ENCODE data around the gene PHF2. TPM values are rescaled to one million over a fixed set of nuclear protein-coding genes. Genes with fewer than 3 reads are reported as not detected.

Gene PHF2
- total RNA-seq, 1 experiment from 2014 or later = 26.3 TPM

DNA sequence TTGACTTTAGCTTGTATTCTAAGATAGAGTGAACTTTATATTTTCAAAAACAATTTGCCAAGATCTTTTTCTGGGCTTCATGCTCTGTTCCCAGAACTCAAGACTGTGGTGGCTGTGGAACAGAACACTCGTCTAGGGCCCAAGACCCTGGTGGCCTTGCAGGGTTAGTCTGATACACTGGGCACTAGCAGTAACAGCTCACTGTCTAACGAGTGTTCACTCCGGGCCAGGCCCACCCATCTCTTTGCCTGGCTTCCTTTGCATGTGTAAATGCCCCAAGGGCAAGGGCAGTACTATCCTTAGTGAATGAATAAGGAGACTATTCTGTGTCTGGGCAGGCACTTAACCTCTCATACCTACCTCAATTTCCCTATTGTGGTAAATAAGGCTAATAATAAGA lies 47.4 kb downstream of the PHF2 start:
- no peaks in the 10 kb centered on the region for H4K20me1 ChIP-seq (ENCODE audit: insufficient read depth)
- no peak overlapping the region for H3K4me2 ChIP-seq
- 0 out of 2 replicates have a peak, but pooled peaks cover 12% of the 10 kb centered on the region for H3K79me2 ChIP-seq (ENCODE audit: low read depth)
- no peak overlapping the region for H3K4me3 ChIP-seq
- intact Hi-C loops (cut with micrococcal nuclease; ENCODE audit: unreplicated experiment) = no loop called here
- H3K9me3 ChIP-seq (ENCODE audit: insufficient read depth, low read depth) = peaks cover 5% of the 10 kb centered on the region
- H3K9me2 ChIP-seq (ENCODE audit: insufficient read depth) = no peaks in the 10 kb centered on the region
- no peaks in the 10 kb centered on the region for H3F3A ChIP-seq (ENCODE audit: insufficient read depth, low read depth)
- ChIA-PET CTCF (no interaction called here), POLR2A (ENCODE audit: unreplicated experiment) (no interaction called here)
- no peaks in the 10 kb centered on the region for H3K4me1 ChIP-seq (replicated peaks; ENCODE audit: insufficient read depth)
- no peak overlapping the region for H3K27ac ChIP-seq
- no peaks in the 10 kb centered on the region for H3K27me3 ChIP-seq (ENCODE audit: insufficient read depth, low read depth)
- no peaks in the 10 kb centered on the region for H3K36me3 ChIP-seq (ENCODE audit: low read depth)
- no TSS peak for BruUV-seq (replicated peaks)
- no peak overlapping the region for H2AFZ ChIP-seq
- no peak for DNase-seq
- TF ChIP-seq EZH2 (IDR thresholded peaks at IDR 0.05; ENCODE audit: low read depth) (no peak), CTCF (conservative IDR thresholded peaks at IDR 0.05) (no peak)

DNA sequence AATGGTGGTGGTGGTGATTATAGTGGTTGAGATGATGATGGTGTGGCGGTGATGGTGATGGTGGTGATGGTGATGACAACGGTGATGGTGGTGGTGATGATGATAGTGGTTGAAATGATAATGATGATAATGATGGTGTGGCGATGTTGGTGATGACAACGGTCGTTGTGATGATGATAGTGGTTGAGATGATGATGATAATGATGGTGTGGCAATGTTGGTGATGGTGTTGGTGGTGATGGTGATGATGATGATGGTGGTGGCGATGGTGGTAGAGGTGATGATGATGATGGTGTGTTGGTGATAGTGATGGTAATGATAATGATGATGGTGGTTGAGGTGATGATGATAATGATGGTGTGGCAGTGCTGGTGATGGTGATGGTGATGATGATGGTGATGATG lies 48.0 kb downstream of the PHF2 start:
- H3K79me2 ChIP-seq (ENCODE audit: low read depth) = 0 out of 2 replicates have a peak, but pooled peaks cover 12% of the 10 kb centered on the region

GRCh38 chr9:93624977-93625376 lies 48.6 kb downstream of the PHF2 start:
- POLR2A ChIA-PET (ENCODE audit: unreplicated experiment) = no interaction called here
- Histone ChIP-seq H3K36me3 (ENCODE audit: low read depth) (no peaks in the 10 kb centered on the region), H3F3A (ENCODE audit: insufficient read depth, low read depth) (no peaks in the 10 kb centered on the region), H3K4me3 (no peak overlapping the region), H3K9me2 (ENCODE audit: insufficient read depth) (no peaks in the 10 kb centered on the region), H4K20me1 (ENCODE audit: insufficient read depth) (no peaks in the 10 kb centered on the region), H3K9me3 (ENCODE audit: insufficient read depth, low read depth) (peaks cover 5% of the 10 kb centered on the region), H3K79me2 (ENCODE audit: low read depth) (0 out of 2 replicates have a peak, but pooled peaks cover 12% of the 10 kb centered on the region), H2AFZ (no peak overlapping the region), H3K27me3 (ENCODE audit: insufficient read depth, low read depth) (no peaks in the 10 kb centered on the region), H3K27ac (no peak overlapping the region), H3K4me1 (replicated peaks; ENCODE audit: insufficient read depth) (no peaks in the 10 kb centered on the region), H3K4me2 (no peak overlapping the region)
- BruUV-seq (replicated peaks) = no TSS peak
- CTCF ChIA-PET = no interaction called here
- DNase-seq = no peak
- no peak for TF ChIP-seq EZH2 (IDR thresholded peaks at IDR 0.05; ENCODE audit: low read depth)
- no peak for TF ChIP-seq CTCF (conservative IDR thresholded peaks at IDR 0.05)
- intact Hi-C loops (cut with micrococcal nuclease; ENCODE audit: unreplicated experiment) = no loop called here

More for the DNA sequence above, 48.0 kb downstream of the PHF2 start:
- Histone ChIP-seq H3K4me1 (replicated peaks; ENCODE audit: insufficient read depth) (no peaks in the 10 kb centered on the region), H3K4me3 (no peak overlapping the region), H4K20me1 (ENCODE audit: insufficient read depth) (no peaks in the 10 kb centered on the region), H3K4me2 (no peak overlapping the region), H2AFZ (no peak overlapping the region), H3K9me2 (ENCODE audit: insufficient read depth) (no peaks in the 10 kb centered on the region), H3K36me3 (ENCODE audit: low read depth) (no peaks in the 10 kb centered on the region), H3F3A (ENCODE audit: insufficient read depth, low read depth) (no peaks in the 10 kb centered on the region), H3K9me3 (ENCODE audit: insufficient read depth, low read depth) (peaks cover 5% of the 10 kb centered on the region), H3K27ac (no peak overlapping the region), H3K27me3 (ENCODE audit: insufficient read depth, low read depth) (no peaks in the 10 kb centered on the region)
- no peak for DNase-seq
- no peak for TF ChIP-seq EZH2 (IDR thresholded peaks at IDR 0.05; ENCODE audit: low read depth)
- TF ChIP-seq CTCF (conservative IDR thresholded peaks at IDR 0.05) = no peak
- POLR2A ChIA-PET (ENCODE audit: unreplicated experiment) = no interaction called here
- intact Hi-C loops (cut with micrococcal nuclease; ENCODE audit: unreplicated experiment) = no loop called here
- CTCF ChIA-PET = no interaction called here
- BruUV-seq (replicated peaks) = no TSS peak
